Stimulated activated CD4-positive, alpha-beta T cell treated with anti-CD3 and anti-CD28 coated beads, Interleukin-1b, Interleukin-23, amount 100 ng/mL, for 48 hours (primary cell): Measurements from ENCODE around the gene CD40.

Experiments used
- DNase-seq: peaks from one replicate; pipeline ENCODE4 v3.0.0-alpha.2; 2020

Gene CD40

DNA sequence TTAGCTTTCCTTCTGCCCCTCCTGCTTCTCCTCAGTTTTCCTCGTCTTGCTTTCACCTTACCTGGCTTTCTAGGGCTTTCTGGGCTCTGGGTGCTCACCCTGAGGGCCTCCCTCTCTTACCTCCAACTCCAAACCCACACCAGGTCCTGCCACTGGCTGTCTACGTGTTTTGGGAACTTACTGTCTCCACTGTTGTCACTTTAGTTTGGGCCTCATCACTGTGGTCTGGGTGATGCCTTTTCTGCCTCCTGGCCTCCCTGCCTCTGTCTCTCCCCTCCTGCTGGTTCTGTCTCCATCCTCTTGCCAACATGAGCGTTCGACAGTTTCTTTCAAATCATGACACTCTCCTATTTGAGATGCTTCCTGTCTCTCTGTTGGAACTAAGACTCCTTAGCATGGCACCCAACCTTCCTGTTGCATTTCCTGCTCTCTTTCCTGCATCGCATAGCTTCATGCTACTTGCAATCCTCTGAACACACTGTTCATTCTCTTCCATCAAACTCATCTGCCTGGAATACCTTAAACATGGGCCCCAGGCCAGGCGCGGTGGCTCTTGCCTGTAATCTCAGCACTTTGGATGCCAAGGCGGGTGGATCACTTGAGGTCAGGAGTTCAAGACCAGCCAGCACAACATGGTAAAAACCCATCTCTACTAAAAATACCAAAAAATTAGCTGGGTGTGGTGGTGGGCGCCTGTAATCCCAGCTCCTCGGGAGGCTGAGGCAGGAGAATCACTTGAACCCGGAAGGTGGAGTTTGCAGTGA is 5.5 kb downstream of the CD40 start:
- DNase-seq: no peak

DNA sequence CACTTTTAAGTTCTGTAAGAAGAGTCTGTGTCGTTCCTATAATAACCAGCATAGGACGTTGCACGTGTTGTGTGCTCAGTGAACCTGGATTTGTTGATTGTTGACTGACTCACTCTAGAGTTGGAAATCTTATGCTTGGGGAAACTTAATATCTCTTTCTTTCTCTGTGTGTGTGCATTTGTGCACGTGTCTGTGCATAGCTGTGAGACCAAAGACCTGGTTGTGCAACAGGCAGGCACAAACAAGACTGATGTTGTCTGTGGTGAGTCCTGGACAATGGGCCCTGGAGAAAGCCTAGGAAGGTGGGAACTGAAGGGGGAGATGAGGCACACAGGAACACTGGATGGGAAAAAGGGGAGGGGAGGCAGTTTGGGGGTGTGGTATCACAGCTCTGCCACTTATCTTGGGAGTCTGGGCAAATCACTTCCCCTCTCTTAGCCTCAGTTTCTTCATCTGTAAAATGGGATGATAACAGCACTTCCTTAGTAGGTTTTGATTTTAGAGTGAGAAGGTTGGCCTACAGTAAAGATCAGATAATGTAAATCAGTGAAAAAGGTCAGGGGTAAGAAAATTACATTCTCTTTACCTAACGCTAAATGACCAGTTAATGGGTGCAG is 8.4 kb downstream of the CD40 start:
- DNase-seq: no peak

DNA sequence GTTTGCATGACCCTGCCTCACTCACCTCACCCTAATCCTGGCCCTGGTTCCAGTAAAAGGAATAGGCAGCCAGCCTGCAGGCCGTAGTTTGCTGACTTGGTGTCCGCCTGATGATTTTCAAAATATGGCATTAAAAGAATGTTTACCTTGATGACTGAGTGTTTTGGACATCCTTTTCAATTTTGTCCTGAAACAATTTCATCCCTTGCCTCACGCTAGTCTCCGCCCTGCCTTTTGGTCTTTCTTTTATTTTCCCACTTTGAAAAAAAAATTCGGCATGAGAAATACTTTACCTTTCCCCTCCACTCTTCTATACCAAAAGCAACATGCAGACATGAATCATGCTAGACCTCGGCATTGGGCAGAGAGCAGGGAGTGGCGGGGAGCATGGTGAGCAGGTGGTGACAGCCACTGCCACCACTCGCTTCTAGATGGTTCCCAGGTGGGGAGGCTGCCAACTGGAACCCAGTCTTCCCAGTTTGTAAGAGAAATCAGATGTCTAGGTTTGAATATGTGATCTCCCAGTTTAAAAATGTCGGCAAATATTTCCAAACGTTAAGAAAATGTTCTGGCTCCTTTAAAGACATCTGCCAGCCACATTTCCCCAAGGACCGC is 9.4 kb downstream of the CD40 start:
- DNase-seq: no peak

- no peak for DNase-seq
Observed at GRCh38 chr20:46128310-46129151, 10.4 kb downstream of the CD40 start.

DNA sequence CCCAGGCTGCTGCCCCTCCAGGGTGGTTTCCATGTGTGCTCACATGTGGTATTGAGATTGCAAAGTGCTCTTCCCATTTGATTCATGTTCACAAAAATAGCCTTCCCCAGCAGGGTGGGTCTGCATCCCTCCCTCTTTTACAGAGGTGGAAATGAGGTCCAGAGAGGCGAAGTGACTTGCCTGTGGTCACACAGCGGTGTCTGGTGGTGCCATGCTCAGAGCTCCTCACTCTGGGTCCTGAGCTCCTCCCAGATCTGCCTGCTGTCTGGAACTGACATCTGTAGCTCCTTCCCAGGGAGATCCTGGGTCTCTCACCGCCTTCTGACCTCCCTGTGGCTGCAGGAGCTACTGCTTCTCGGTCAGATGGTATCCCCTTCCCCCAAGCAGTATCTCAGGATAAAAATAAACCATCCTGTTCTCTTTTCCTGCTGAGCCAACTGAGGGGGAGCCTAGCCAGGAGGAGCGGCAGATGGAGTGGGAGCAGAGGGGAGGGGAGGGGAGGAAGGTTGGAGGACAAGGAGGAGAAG is 11.9 kb downstream of the CD40 start:
- no peak for DNase-seq

DNA sequence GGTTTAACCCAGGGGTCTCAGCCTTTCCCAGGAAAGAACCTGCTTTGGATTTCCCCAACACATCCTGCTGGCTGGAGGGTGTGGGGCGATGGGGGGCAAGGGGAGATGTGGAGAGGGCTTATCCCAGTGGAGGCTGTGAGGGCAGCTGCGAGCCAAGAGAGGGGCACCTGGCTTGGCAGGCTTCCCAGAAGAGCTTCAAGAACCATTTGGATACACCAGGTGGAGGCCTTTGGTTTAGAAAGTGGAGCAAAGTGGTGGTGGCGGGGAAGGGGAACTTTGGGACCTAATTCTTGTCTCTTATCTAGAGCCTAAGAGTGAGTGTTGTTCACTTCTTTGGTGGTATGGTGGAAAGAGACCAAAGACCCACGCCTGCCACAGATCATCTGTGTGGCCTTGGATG is 12.4 kb downstream of the CD40 start:
- no peak for DNase-seq

DNA sequence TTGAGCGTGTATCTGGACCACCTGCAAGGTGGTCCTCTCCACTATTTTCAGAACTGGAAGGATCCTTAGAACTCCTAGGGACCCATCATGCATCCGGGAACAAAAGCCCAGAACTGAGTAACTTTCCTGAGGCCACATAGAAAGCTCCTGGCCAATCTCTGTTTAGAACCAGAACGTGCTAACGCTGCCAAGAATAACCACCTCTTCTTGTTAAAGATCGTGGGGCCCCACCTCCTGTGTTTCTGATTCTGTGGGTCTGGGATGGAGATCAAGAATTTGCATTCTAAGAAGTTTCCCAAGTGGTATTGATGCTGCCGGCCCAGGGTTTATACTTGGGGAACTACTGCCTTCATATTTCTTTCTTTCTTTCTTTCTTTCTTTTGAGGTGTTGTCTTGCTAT is 13.3 kb downstream of the CD40 start:
- DNase-seq: no peak

GRCh38 chr20:46132705-46133120 is 14.6 kb downstream of the CD40 start:
- peak; percentile 64 for DNase-seq

- no peak for DNase-seq
Observed at GRCh38 chr20:46133886-46134654, 16.0 kb downstream of the CD40 start.

DNA sequence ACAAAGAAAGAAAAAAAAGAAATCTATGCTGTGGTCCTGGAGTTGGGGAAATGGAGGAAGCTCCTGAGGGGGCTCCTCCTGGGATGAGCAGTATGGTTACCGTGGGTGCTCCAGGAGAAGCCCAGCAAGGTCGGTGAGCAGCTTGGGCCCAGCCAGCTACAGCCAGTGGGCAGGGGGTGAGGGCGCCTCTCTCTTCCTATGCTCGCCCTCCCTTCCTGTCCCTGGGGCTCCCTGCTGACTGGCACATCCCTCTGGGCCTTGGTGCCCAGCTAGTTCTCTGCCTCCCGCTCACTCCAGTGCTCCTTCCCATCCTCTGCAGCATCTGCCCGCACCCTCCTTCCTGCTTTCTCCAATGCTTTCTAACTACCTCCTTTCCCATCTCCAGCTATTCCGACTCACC is 16.6 kb downstream of the CD40 start:
- no peak for DNase-seq

DNA sequence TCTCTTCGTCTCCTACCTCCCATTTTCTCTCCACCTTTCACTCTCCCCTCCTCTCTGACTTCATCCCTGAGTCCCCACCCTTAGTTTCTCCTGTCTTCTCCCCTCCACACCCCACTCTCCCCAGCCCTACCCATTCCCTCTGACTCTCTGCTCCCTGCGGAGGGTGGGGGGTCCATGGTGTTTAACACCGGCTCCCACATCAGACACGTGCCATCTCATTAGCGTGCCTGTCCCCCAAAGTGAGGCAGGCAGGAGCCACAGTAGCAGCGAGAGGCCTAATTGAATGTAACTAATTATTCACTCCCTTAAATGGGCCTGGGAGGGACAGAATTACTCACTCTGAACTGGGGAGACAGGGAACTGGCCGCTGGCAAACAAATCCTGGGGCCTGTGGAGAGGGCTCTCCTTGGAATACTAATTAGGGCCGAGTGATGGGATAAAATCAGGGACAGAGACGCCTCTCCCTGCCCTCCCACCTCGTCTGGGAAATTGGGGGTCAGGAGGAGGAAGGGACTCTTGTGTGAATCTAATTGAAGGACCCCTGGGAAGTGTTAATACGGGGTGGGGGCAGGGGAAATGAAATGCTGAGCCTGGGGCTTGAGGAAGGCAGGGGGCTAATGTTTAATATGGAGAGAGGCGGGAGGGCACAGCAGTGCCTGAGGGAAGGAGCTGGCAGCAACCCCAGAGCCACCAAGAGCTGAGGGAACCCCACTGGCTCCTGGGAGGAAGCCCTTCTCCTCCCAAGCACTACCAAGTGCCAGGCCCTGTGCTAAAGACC is 17.9 kb downstream of the CD40 start:
- no peak for DNase-seq

GRCh38 chr20:46137816-46138215 is 19.7 kb downstream of the CD40 start:
- no peak for DNase-seq

GRCh38 chr20:46139266-46139889 is 21.3 kb downstream of the CD40 start:
- DNase-seq: no peak

GRCh38 chr20:46139908-46140482 is 21.9 kb downstream of the CD40 start:
- DNase-seq: no peak

DNA sequence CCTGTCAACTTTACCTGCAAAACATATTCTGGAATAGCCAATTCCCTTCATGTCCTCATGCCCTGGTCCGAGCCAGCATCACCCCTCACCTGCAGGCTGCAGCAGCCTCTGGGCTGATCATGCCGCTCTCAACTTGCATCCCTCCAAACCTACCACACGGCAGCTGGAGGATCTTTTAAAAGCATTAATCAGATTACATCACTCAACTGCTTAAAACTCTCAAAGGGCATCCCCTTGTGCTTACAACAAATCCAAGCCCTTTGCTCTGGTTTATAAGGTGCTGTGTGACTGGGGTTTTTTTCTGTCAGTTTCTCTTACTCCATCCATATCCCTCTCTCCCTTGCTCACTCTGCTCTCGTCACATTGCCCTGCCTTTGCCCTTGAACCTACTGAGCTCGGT is 24.0 kb downstream of the CD40 start:
- DNase-seq: no peak

DNA sequence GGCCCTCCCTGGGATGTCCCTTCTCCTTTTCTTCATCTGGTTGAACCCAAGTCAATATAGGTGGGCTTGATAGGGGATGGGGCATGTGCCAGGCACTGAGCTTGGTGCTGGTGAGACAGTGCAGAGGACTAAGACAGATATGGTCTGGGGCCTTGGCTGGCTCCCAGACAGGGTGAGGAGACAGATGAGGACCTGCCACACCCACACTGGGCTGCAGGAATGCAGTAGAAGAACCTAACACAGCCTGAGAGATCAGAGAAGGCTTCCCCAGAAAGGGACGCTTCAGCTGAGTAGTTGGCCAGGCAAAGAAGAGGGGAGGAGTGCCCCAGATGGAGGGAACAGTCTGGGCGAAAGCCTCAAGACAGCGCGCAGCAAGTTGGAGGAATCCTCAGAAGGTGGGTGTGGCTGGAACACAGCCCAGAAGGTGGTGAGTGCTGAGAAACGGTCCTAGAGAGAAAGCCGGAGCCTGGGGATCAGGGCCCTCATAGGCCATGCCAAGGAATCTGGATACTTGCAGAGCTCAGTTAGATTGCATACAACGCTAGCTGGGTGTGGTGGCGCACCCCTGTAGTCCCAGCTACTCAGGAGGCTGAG is 26.4 kb downstream of the CD40 start:
- DNase-seq: no peak

- DNase-seq: no peak
Observed at GRCh38 chr20:46145713-46146112, 27.6 kb downstream of the CD40 start.

DNA sequence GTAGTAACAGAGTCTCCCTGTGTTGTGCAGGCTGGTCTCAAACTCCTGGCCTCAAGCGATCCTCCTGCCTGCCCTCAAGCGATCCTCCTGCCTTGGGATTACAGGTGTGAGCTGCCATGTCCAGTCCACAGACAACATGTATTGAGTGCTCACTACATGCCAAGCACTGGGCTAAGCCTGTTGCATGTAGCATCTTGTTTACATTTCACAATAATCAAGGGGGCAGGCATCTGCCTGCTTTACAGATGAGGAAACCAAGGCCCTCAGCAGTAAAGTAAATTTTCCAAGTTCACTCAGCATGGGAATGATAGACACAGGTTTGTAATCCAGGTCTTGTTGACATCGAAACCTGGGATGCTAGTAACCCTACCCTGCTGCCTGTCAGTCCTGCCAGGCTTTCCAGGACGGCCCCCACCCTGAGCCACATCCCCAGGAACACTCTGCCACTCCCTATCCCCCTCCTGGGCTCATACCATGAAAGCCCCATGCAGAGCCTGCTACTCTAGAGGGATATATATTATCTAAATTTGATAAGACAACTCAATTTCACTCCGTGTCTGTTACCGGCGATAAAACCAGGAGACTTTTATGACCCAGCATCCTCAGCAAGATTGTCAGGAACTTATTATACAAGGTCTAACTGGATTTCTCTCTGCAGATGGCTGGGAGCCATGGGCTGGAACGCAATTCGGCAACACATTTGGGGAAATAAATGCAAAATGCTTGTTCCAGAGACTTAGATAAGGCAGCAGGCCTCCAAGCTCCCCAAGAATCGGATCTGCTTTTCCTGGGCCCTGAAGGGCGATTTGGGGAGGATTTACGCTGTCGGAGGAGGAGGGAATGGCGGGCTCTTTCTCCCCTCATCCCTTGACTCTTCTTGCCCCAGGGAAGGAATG is 30.4 kb downstream of the CD40 start:
- no peak for DNase-seq

GRCh38 chr20:46150943-46151342 is 32.8 kb downstream of the CD40 start:
- no peak for DNase-seq
